ENCODE measurements around the gene HIP1R.

DNA sequence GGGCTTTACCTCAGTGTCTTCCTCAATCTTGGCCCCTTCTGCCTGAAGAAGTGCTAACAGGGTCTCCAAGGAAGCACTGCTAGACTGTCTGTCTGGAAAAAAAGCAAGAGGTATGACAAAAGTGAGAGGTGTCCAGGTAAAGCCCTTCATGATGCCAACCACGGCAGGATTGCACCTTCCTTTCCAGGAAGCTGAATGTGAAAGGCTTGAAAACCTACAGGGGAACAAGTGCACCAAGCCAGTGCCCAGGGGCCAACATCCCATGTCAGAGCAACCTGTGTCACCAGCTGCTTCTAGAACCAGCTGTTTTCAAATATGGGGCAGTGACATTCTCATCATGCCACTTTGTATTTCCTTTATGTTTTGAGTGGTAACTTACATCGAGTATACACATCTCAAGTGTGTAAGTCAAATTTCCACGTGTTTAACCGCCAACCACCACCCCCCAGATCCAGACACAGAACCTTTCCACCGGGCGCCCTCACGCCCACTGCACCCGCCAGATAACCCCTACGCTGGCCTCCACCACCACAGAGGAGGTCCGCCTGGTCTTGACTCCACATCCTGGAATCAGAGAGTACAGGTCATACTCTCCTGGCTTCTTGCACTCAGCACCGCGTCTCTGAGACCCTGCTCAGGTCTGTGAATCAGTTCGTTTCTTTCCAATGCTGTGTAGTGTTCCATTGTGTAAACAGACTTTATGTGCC lies 33.4 kb downstream of the HIP1R start:
- no peak for TF ChIP-seq EZH2 (IDR thresholded peaks at IDR 0.05; ENCODE audit: insufficient read depth, poor library complexity, severe bottlenecking)
- no peak for TF ChIP-seq EZH2phosphoT487 (IDR thresholded peaks at IDR 0.05; ENCODE audit: insufficient read depth, low read depth)

Data from GM23248 (cell line).